HG02763 (cell line): ENCODE results near the gene SCAP.
"Not testable (repeated sequence)": the region's sequence is repeated elsewhere in the genome, so short reads cannot be mapped to it uniquely, and the experiment has no call there.

ENCODE experiments used
- ATAC-seq: cut with Tn5 transposase; IDR thresholded peaks from one replicate; pipeline ENCODE4 v1.9.1; 2021; ENCODE audit warnings: mild to moderate bottlenecking, moderate library complexity; ENCODE audit not compliant: unreplicated experiment

Gene SCAP

DNA sequence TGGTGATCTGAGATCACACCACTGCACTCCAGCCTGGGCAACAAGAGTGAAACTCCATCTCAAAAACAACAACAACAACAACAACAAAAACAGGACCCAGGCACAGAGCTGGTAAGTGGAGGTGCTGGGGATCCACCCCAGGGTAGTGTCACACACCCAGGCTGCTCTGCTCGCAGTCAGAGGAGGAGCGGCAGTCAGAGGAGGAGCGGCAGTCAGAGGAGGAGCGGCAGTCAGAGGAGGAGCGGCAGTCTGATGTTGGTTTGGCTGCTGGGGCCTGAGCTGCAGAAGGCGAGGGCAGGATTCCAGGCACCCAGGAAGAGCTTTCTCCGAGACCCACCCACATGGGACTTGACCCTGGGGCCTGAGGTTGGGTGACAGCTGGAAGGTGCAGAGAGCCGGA, 105.7 kb downstream of the SCAP start:
- not testable (repeated sequence) for ATAC-seq

GRCh38 chr3:47367631-47368030, 108.1 kb downstream of the SCAP start:
- no peak for ATAC-seq

DNA sequence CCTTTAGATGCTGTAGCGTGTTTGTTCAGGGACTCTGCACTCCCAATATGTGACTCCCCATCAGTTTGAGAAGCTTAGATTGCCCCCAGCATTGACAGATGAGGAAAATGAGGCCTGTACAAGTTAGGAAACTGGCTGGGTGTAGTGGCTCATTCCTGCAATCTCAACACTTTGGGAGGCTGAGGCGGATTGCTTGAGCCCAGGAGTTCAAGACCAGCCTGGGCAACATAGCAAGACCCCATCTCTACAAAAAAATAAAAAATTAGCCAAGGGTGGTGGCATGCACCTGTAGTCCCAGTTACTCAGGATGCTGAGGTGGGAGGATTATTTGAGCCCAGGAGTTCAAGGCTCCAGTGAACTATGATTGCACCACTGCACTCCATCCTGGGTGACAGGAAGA, 108.9 kb downstream of the SCAP start:
- no peak for ATAC-seq

DNA sequence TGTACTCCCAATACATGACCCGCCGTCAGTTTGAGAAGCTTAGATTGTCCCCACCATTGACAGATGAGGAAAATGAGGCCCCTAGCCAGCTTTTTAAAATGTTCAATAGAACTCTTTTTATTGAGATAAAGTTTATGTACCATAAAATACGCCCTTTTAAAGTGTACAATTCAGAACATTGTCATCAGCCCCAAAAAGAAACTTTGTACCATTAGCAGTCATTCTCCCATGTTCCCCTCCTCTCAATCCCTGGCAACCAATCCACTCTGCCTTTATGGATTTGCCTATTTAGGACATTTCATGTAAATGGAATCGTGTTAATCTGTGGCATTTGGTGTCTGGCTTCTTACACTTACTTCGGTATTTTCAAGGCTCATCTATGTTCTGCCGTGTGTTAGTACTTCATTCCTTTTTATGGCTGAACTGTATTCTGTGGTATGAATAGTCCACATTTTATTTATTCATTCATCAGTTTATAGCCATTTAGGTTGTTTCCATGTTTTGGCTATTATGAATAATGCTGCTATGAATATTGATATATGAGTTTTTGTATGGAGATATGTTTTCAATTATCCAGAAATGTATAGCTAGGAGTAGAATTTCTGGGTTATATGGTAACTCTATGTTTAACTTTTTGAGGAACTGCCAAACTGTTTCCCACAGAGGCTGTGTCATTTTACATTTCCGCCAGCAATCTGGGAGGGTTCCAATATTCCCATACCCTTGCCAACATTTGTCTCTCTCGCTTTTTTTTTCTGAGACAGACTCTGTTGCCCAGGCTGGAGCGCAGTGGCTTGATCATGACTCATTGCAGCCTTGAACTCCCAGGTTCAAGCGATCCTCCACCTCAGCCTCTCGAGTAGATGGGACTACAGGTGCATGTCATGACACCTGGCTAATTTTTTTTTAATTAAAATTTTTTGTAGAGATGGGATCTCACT, 110.3 kb downstream of the SCAP start:
- ATAC-seq = no peak
